A549 treated with Hydrocortisone at 1 μM for 4 hours (cell line): ENCODE data around the gene CDHR3. TPM values are rescaled to one million over a fixed set of nuclear protein-coding genes. Genes with fewer than 3 reads are reported as not detected.

ENCODE experiments used
- total RNA-seq: library from RNA; stranded (reverse); fragments of 200-300 nt; extraction: Qiagen RNA extraction; gene quantifications from 5 replicates; pipeline ENCODE4 v1.2.3, GENCODE V29; 2022

The CDHR3 gene
- total RNA-seq, result 3.6 to 4.9 TPM (median 4.2 TPM) in 5 replicates

GRCh38 chr7:105963038-105963667, at the start of gene CDHR3:
Gene CDHR3, plus strand, starts transcription at chr7:105963264. Its CDS starts 55 bp downstream, at chr7:105963319.

Other genes with a start within 250 kb of the CDHR3 start
- 5.3 to 6.2 TPM (median 5.4 TPM) in 5 replicates for gene ATXN7L1, start 86.7 kb upstream of the CDHR3 start, total RNA-seq
- gene SYPL1, start 149.0 kb downstream of the CDHR3 start, total RNA-seq, result 77.1 to 109 TPM (median 85.4 TPM) in 5 replicates